Choroid plexus epithelial cell (primary cell): ENCODE results near the gene SEMA4F.

Experiments
- DNase-seq: peaks from one replicate; pipeline ENCODE4 v3.0.0-alpha.2; 2010; ENCODE audit warnings: low read depth
- H3K4me3 ChIP-seq: 2 replicates; pipeline ENCODE4 v1.5.1; 2011; ENCODE audit warnings: low read depth, mild to moderate bottlenecking, control low read depth, low read length, moderate library complexity
- CTCF ChIP-seq: conservative IDR thresholded peaks from 2 replicates; pipeline ENCODE4 v1.5.1; 2011; ENCODE audit warnings: low read depth, mild to moderate bottlenecking, control low read depth, inconsistent platforms, low read length, moderate library complexity

The SEMA4F gene

DNA sequence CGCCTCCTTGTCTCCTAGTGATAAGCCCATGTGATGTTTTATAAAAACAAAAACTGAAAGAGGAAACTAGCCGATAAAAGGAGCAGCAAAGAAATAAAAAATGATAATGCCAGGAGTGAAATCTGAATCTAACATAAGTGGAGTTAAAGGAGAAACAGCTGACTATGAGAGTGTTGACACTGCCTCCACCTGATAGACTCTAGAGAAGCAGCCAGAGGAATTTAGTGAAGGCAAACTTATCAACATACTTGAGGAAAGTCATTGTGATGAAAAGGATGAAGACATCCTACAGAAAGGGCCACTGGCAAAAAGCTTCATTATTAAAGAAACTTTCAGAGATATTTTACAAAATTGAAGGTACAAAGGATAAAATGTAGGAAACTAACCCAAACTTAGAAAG lies 7.8 kb upstream of the SEMA4F start:
- DNase-seq, result peak; percentile 22
- TF ChIP-seq CTCF, result no peak

GRCh38 chr2:74646834-74647482 lies 7.1 kb upstream of the SEMA4F start:
- no peak for DNase-seq

More for the DNA sequence above, 7.8 kb upstream of the SEMA4F start:
- H3K4me3 ChIP-seq, result no peak overlapping the region

DNA sequence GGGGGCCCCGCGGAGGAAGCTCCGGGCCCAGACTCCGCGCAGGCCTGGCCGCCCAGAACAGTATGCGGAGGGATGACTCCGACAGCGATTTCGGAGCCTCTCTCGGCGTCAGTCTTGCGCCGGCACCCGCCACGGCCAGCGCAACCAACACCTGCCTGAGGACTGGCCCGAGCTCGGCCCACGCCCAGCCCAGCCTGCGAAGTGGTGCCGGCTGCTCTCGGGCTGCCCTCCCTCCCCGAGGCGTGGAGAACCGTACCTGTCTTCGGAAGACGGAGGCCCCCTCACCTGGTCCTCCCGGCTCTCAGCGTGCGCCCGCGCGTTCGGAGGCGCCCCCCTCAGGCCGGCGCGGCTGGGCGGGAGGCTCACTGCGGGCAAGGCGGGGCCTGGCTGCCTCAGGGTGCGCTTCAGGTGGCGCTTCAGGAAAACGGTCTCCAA lies 6.0 kb upstream of the SEMA4F start, which contains the start of gene M1AP:
Gene M1AP (minus strand): TSS at position 322 of the 435 bp plus-strand sequence. CDS start 8,055 bp downstream, outside the sequence.
- TF ChIP-seq CTCF, result no peak
- no peak for DNase-seq
- H3K4me3 ChIP-seq, result peak within 1 kb of the TSS; percentile 41

More at GRCh38 chr2:74646834-74647482, 7.1 kb upstream of the SEMA4F start:
- no peak for TF ChIP-seq CTCF
- H3K4me3 ChIP-seq, result no peak overlapping the region

DNA sequence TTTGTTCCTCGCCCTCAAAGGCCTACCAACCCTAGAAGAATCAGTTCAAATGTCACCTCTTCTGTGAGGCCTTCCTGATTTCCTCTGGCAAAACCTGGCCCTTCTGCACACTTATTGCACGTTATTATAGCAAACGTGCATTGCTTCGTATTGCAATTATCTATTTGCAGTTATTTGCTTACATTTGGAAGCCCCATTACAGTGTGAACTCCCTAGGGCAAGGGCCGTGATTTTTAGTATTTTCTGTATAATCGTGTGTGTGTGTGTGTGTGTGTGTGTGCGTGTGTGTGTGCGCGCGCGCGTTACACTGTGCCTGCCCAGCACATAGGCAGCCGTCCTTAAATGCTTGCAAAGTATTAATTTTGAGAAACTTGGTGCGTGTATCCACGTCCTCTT lies 460 bp upstream of the SEMA4F start:
- DNase-seq, result no peak

DNA sequence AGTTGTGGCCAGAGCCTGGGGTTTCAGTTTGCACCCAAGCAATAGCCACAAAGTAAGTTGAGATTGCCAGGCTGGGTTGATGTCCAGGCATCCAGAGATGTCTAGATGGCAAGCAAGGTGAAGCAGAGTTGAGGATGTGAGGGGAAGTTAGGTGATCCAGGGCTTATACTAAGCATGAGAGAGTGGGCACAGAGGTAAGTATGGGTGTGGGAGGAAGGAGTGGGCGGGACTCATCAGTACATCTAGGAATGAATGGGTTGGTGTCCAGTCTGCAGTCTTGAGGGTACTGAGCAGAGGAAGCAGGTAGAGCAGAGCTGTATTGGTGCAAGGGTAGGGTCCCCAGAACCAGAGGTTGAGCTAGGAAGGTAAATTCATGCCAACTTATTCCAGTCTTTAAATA lies 1.5 kb downstream of the SEMA4F start:
- no peak for DNase-seq
- TF ChIP-seq CTCF, result no peak

More for the DNA sequence above, 460 bp upstream of the SEMA4F start:
- TF ChIP-seq CTCF, result no peak
- H3K4me3 ChIP-seq, result peak overlapping the region; percentile 67

GRCh38 chr2:74658516-74658915 lies 4.5 kb downstream of the SEMA4F start:
- no peak for TF ChIP-seq CTCF
- H3K4me3 ChIP-seq, result no peak overlapping the region
- peak; percentile 11 for DNase-seq

More for the DNA sequence above, 1.5 kb downstream of the SEMA4F start:
- H3K4me3 ChIP-seq, result no peak overlapping the region

- no peak for TF ChIP-seq CTCF
- H3K4me3 ChIP-seq, result no peak overlapping the region
- peak; percentile 13 for DNase-seq
Observed at GRCh38 chr2:74659462-74659861, 5.4 kb downstream of the SEMA4F start.
